ENCODE measurements around the gene GUCA2A.

GUCA2A gene

DNA sequence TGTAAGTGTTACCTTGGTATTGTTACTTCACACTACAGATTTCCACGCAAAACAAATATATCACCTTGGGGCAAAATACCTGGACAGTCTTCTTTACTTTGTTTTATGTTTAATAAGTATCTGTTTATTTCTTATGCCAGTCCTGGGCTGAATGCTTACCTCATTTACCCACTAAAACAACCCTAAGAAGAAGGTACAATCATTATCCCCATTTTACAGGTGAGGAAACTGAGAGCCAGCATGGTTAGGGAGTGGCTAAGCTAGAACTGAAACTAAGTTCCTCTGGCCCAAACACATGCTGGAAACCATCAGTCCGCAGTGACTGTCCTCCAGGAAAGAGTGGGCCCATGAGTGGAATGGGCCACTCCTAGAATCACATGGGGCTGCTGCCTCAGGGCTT is 24.4 kb downstream of the GUCA2A start:
- no peak for DNase-seq (ENCODE audit: low read depth)
- no peak overlapping the region for H3K4me3 ChIP-seq (ENCODE audit: low read depth, low read length)

DNA sequence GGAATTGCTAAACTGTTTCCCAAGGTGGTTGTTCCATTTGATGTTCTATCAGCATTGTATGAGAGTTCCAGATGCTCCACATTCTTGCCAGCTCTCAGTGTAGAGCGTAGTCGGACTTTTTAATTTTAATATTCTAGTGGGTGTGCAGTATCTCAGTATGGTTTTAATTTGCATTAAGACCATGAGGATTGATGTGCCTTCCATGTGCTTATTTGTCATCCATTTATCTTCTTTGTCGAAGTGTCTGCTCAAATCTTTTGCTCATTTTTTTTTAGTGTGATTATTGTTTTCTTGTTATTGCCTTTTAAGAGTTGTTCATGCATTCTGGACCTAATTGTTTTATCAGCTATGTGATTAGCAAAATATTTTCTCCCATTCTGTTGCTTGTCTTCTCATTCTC is 25.1 kb downstream of the GUCA2A start:
- no peak for DNase-seq (ENCODE audit: low read depth)
- no peak overlapping the region for H3K4me3 ChIP-seq (ENCODE audit: low read depth, low read length)

GRCh38 chr1:42138586-42138985 is 26.0 kb downstream of the GUCA2A start:
- H3K4me3 ChIP-seq (ENCODE audit: low read depth, low read length): no peak overlapping the region
- DNase-seq (ENCODE audit: low read depth): no peak

- no peak overlapping the region for H3K4me3 ChIP-seq (ENCODE audit: low read depth, low read length)
- no peak for DNase-seq (ENCODE audit: low read depth)
Measured at GRCh38 chr1:42137766-42138165, 26.8 kb downstream of the GUCA2A start.

- H3K4me3 ChIP-seq (ENCODE audit: low read depth, low read length): no peak overlapping the region
- no peak for DNase-seq (ENCODE audit: low read depth)
Measured at GRCh38 chr1:42136466-42136865, 28.1 kb downstream of the GUCA2A start.

- DNase-seq (ENCODE audit: low read depth): no peak
- no peak overlapping the region for H3K4me3 ChIP-seq (ENCODE audit: low read depth, low read length)
Measured at GRCh38 chr1:42135426-42135825, 29.1 kb downstream of the GUCA2A start.

GRCh38 chr1:42133809-42134526 is 30.6 kb downstream of the GUCA2A start:
- H3K4me3 ChIP-seq (ENCODE audit: low read depth, low read length): no peak overlapping the region
- DNase-seq (ENCODE audit: low read depth): no peak

DNA sequence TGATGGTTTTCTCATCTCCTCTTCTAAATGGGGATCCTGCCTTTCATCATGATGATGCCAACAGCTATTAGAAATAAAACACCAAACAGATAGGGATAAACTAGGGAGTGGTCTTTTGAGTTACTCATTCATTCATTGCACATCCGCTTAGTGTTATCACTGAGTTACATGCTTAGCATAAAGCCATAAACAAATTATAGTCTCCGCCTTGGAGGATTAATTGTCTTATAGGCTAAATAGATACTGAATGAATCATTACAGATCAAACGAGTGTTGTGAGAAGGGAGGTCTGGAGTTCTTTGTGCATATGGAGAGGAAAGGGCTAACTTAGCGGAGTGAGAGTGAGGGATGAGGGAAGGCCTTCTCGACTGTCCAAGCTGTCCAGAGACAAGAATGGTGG is 31.2 kb downstream of the GUCA2A start:
- no peak for DNase-seq (ENCODE audit: low read depth)
- no peak overlapping the region for H3K4me3 ChIP-seq (ENCODE audit: low read depth, low read length)

DNA sequence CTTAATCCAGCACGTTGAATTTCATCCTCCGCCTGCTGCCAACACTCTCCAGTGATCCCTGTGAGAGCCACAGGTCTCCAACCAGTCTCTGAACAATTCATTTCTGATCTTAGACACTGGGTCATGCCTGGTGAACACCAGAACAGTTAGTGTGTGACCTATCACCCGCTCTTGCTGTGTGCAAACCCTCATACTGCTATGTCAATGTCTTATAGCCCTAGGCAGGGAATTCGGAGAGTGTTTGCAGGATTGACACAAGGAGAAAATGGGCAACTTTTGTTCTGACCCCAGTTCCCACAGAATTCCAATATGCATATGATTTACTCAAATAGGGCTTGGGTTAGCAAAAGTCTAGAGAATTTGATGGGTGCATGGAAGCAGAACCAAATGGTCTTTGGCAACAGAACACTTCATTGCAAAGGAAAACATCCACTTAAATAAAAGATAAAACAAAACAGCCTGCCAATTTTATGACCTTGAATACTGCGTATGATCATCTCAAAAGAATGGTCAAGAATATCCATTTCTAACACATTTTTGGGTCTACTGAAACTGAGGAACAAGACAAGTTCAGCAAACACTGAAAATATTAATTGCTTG is 34.4 kb downstream of the GUCA2A start:
- no peak for DNase-seq (ENCODE audit: low read depth)

DNA sequence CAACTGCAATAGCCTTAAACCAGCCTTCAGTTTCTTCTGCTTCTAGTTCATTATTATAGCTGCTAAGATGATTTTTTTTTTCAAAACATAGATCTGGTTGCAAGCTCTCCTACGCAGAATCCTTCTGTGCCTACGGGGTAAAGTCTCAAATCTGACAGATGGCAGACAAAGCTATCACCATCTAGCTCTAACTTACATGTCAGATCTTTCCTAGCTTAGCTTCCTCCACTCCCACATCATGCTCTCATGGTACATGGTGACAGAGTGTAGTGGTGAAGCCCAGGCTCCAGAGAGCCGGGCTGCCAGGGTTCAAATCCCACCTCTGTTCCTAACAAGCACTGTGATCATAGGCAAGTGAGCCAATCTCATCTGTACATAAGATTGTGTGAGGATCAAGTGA is 35.6 kb downstream of the GUCA2A start:
- no peak overlapping the region for H3K4me3 ChIP-seq (ENCODE audit: low read depth, low read length)
- no peak for DNase-seq (ENCODE audit: low read depth)

More for the DNA sequence above, 34.4 kb downstream of the GUCA2A start:
- no peak overlapping the region for H3K4me3 ChIP-seq (ENCODE audit: low read depth, low read length)

DNA sequence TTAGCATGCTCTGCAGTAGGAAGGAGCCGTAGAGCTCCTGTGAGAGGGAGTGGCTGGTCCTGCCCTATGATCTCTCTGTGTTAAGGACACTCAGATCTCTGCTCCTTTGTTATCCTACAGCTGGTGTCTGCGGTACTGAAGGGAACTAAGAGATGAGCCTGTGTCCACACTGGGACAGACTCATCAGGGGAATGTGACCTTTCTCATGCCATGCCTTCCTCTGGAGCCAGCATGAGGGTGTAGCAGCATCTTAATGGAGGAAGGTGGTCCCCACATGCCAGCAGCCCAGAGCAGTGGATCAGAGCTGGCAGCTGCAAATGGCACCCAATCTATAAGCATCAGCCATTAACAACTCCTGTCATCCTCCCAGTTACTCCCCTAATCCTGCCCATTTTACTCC is 36.0 kb downstream of the GUCA2A start:
- no peak overlapping the region for H3K4me3 ChIP-seq (ENCODE audit: low read depth, low read length)
- no peak for DNase-seq (ENCODE audit: low read depth)

- H3K4me3 ChIP-seq (ENCODE audit: low read depth, low read length): no peak overlapping the region
- no peak for DNase-seq (ENCODE audit: low read depth)
Measured at GRCh38 chr1:42127767-42128166, 36.8 kb downstream of the GUCA2A start.

DNA sequence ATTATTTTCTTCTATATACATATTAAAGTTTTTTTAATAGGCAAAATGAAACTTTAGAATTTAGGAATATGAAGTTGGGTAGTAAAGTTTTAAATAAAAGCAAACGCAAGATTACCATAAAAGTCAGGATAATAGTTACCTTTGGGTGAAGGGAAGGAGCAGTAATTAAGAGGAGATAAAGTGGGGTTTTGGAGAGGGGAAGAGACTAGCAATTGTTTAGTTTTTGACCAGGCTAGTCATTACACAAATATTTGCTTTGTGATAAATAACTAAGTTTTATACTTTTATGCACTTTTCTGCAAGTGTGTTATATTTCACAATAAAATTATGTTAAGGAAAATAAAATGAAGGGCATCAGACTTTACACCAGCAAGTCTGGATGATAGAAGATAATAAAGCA is 39.0 kb downstream of the GUCA2A start:
- DNase-seq (ENCODE audit: low read depth): no peak
- no peak overlapping the region for H3K4me3 ChIP-seq (ENCODE audit: low read depth, low read length)

- no peak overlapping the region for H3K4me3 ChIP-seq (ENCODE audit: low read depth, low read length)
- DNase-seq (ENCODE audit: low read depth): no peak
Measured at GRCh38 chr1:42122408-42122807, 42.1 kb downstream of the GUCA2A start.

DNA sequence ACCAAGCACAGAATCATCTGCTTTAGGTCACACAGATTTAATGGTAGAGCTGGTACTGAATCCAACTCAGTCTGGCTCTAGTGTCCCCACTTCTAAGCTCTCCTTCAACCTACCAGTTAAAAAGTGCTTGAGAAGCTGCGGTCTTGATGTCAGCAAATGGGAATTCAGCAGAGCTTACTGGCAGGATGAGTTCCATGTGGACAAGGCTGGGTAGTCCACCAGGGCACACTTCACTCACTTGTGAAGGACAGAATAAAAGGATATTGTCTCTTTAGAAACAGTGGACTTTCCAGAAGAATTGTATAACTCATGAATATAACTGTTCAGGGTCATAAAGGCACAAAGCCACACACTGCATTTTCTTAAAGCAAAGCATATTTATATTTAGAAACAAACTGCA is 46.4 kb downstream of the GUCA2A start:
- no peak overlapping the region for H3K4me3 ChIP-seq (ENCODE audit: low read depth, low read length)

GRCh38 chr1:42117214-42117613 is 47.3 kb downstream of the GUCA2A start:
- no peak overlapping the region for H3K4me3 ChIP-seq (ENCODE audit: low read depth, low read length)
- no peak for DNase-seq (ENCODE audit: low read depth)

More for the DNA sequence above, 46.4 kb downstream of the GUCA2A start:
- DNase-seq (ENCODE audit: low read depth): no peak

DNA sequence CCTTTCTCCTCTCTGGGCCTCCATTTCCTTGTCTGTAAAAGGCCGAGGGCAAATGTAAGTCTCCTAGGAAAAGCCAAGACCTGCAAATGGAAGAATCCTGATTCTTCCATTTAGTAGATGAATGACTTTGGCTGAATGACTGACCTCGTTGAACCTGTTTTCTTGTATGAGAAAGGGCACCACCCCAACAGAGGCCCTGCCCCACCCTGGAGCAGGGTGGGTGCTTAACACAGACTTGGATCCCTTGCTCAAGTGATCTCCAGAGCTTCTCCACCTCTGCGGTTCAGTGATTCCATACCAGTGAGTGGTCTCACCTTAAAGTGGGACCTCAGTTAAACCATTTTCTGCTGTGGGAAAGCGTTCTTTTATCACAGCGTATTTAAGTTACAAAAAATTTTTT is 50.3 kb downstream of the GUCA2A start:
- no peak overlapping the region for H3K4me3 ChIP-seq (ENCODE audit: low read depth, low read length)
- DNase-seq (ENCODE audit: low read depth): no peak
